Adipose tissue (tissue), 3 donors: ENCODE measurements around the gene TNS1. TPM values are rescaled to one million over a fixed set of nuclear protein-coding genes. Genes with fewer than 3 reads are reported as not detected.

Experiments used
- H3K27ac ChIP-seq: one replicate; pipeline ENCODE4 v1.5.1; 2013; ENCODE audit warnings: low read depth, low read length
- WGBS, 3 donors: extraction: QIAGEN DNeasy Blood & Tissue Kit; methylation state at CpG; one replicate each; pipeline ENCODE4 v1.1.7; 2013; 5-methylcytosine and 5-hydroxymethylcytosine counted together
- polyA plus RNA-seq, 3 donors: library from polyadenylated mRNA; stranded (reverse); fragments of 200-250 nt; gene quantifications; one replicate each; pipeline ENCODE4 v1.2.3, GENCODE V29; 2013
- donor health status: healthy with polysubstance abuse.
- donor health status: Bipolar disorder and iron deficiency.
- donor health status: healthy.

TNS1 gene
- polyA plus RNA-seq, 3 donors, result 39.8 to 245 (median 171) TPM

DNA sequence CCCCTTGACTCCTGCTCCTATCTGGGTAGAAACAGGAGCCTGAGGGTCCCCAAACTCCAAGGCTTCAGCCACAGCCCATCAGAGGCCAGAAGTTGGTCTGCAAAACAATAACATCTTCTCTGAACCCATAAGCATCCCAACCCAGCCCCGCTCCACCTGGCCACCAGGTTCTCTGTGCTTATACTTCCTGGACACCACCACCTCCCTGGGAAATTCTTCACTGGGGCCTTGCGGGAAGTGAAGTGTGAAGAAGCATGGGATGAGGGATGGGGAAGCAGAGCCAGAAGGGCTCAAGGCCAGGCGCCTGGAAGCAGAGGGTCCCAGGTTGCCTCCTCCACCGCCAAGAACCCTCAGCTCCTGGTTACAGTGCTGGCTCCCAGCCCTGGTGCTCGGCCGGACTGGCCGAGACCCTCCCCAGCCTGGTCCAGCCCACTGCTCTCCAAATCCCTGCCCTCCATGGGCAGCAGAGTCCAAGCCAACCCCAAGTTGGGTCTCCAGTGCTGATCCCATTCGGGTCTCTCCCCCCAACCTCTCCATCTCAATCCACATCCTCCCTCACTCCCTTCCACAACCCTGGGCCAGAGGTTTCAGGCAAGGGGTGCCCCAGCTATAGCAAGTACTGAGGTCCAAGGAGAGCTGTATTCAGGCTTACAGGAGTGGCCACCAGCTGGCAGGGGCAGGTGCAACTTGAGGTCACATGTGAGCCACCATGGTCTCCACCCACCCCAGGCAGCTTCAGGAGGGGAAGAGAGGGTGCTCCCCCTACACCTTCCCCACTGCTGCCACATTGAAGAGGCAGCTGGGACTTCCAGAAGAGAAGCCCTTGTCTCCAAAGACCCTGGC is 60.7 kb downstream of the TNS1 start:
- WGBS, 3 donors, result 50 to 58% (median 54%) methylated on average over 8 of the region's 8 CpGs
- peak overlapping the region; percentile 44 for H3K27ac ChIP-seq

DNA sequence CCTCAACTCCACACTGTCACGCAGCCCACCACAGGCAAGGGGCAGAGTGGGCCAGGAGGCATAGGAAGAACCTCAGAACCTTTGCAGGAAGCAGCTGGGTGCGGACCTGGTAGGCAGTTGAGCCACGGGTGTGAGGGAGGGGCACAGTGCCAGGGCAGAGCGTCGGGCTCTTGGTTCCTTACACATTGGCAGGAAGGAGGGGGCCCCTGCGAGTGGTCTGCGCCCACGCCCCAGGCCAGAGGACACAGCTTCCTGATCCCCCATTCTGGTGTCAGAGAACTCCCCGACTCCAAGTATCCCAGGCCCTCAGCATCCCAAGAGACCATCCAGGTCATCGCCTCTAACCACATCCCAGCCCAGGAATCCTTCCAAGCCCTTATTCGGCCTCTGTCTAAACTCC is 61.5 kb downstream of the TNS1 start:
- WGBS, 3 donors, result 21 to 73% (median 23%) methylated on average over 11 of the region's 11 CpGs
- peak overlapping the region; percentile 44 for H3K27ac ChIP-seq

DNA sequence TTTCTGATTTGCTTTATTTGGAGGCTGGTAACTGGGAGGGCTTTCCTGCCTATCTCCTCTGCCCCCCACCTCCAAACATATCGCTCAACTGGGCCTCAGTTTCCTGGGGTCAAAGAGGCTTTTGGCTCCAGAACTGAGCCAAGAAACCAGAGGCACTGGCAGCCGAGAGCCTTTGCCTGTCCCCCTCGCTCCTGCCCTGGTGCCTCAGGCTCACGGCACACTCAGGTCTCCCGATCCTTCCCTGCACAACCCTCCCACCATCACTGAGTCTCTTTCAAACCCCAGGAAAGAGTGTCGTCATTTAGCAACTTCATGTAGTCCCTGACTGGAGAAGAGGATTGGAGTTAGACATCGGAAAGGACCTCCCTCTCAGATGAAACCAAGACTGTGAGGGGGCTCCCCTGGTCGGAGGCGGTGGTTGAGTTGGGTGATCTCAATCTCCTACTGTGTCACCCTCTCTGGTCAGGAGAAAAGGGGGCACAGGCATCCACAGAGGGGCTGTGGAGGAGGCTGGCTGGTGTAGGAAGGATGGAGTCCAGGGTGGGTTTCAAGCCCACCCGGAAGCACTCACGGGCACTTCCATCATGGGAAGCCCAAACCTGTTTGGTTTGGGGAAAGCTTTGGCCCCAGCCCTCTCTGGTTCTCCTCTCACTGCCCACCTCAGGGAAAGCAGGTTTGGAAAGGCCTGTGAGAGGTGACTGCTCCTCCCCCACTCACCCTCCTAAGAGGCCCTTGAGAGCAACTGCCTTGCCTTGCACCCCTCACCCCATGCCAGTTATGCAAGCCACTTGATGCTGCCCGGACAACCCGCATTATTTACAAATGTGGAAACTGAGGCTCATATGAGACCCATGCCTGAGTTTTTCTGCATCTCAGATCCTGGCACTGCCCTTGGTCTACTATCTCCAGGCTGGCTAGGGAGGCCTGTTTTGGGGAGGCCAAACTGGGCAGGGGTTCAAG is 62.3 kb downstream of the TNS1 start:
- no peak overlapping the region for H3K27ac ChIP-seq
- WGBS, 3 donors, result 56 to 79% (median 71%) methylated on average over 13 of the region's 13 CpGs

DNA sequence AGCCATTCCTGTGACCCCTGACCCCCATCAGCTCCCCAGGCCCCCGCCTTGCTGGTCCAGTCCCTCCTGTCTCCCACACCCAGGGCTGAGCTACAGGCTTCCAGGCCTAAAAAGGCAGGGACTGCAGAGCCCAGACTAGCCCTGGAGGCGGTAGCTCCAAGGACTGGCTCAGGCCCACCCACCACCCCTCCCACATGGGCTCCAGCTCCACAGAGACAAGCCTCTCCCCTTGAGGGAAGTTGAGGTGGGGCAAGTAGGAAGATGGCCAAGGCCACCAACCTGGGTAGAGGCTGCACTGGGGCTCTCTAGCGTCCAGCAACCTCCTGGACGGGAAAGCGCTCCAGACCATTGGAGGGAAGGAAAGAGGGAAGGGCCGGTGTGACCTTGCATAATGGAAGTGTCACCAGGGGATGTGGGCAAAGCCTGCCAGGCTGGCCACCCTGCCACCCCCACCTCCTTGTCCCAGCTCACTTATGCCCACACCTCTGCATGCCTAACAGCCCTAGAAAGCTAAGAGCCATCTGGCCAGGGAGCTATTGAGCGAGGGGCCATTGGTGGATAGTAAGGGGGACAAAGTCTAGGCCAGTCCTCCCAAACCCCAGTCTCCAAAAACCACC is 63.1 kb downstream of the TNS1 start:
- WGBS, 3 donors, result 50 to 65% (median 59%) methylated on average over 7 of the region's 7 CpGs
- H3K27ac ChIP-seq, result no peak overlapping the region

DNA sequence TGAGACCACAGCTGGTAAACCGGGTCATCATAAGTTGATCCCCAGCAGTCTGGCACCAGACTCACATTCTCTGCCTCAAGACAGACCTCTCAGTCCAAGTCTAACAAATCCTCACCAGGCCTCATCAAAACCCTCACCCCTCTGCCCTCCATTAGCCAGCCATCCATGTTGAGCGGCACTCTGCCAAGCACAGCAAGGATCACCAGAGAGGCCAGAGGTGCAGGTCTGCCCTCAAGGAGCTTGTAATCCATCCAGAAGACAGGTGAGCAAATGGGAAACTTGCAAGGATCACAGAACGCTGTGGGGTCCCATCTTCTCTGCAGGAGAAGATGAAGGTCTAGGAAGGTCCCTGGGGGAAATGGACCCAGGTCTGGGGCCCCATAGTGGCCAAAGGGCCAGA is 63.6 kb downstream of the TNS1 start:
- 81 to 91% (median 88%) methylated on average over 3 of the region's 3 CpGs for WGBS, 3 donors
- no peak overlapping the region for H3K27ac ChIP-seq

DNA sequence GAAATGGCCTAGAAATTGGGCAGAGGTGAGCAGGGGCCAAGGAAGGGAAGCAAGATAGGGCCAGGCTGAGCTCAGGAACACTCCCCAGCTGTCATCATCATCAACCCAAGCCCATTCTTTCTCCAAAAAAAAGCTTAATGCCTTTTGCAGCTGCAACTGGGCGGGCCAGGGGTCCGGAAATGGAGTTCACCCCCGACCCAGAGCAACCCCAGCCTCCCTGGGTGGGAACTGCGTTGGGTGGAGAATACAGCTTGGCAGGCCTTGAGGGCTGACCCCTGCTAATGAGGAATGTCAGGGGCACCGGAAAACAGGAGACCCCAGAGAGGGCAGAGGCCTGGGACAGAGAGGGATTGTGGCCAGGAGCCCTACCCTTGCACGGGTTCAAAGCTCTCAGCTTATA is 64.8 kb downstream of the TNS1 start:
- no peak overlapping the region for H3K27ac ChIP-seq
- WGBS, 3 donors, result 46 to 69% (median 53%) methylated on average over 6 of the region's 6 CpGs

DNA sequence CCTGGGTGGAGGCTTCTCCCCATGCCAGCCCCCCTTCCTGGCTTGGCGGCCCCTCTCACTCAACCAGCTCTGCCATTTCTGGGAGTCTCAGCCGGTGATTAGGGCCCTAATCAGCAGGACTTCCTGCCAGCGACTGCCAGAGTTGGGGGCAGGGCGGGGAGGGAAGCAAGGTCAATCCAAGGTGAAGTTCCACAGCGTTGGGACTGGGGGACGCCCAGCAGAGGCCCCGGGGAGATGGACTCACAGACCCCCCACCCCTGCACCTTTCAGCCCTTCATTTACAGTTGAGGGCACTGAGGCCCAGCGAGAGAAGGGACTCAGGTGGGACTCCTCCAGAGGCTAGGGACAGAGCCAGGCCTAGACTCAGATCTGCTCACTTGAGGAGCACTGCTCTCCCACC is 65.3 kb downstream of the TNS1 start:
- peak overlapping the region; percentile 41 for H3K27ac ChIP-seq
- 31 to 34% (median 31%) methylated on average over 8 of the region's 8 CpGs for WGBS, 3 donors

DNA sequence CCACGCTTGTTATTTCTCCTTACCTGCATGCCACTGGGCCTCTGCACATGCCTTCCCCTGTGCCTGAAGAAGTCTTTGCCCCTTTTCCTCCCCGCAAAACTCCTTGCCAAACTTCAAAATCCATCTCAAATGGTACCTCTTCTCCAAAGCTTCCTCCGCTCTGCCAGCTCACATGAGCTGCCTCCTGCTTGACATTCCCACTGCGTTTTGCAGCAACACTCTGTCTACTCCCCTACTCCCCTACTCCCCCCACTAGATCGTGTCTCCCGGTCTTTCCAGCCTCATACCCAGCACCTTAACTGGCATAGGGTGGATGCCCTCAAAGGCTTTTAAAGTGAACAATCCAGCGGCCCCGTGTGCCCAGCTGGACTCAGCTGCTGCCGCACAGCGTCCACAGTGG is 65.8 kb downstream of the TNS1 start:
- peak overlapping the region; percentile 41 for H3K27ac ChIP-seq
- WGBS, 3 donors, result 54 to 62% (median 55%) methylated on average over 10 of the region's 10 CpGs

DNA sequence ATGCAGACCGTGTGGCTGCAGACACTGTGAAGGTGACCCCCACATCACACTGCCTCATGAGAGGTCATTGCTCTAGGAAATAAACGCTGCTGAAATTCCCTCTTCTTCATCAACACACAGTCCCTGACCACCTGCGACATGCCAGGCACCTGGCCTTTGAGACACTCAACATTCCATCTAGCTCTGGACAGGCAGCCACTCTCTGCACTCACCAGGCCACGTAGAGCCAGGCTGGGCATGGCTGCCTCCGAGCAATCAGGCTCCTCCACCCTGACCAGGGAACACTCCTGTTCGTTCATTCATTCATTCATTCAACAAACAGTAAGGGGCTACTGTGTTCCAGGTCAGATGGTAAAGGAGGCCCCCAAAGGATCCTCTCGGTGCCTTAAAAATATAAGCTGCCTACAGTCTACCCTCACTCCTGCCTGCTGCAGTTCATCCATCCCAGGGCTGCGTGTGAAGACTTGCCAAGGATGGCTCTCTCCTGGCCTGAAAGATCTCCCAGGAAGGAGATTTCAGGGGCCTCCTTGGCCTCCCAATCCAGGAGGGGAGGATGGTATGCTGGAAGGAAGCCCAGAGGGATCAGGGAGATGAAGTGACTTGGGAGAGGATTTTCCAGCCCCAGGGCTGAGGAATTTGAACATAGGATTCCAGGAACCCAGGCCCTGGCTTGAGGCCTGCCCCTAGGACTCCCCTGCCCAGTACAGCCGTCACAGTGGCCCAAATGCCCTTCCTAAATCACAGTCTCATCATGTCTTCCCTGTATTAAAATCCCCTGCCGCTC is 66.7 kb downstream of the TNS1 start:
- 63 to 72% (median 65%) methylated on average over 10 of the region's 10 CpGs for WGBS, 3 donors
- no peak overlapping the region for H3K27ac ChIP-seq

DNA sequence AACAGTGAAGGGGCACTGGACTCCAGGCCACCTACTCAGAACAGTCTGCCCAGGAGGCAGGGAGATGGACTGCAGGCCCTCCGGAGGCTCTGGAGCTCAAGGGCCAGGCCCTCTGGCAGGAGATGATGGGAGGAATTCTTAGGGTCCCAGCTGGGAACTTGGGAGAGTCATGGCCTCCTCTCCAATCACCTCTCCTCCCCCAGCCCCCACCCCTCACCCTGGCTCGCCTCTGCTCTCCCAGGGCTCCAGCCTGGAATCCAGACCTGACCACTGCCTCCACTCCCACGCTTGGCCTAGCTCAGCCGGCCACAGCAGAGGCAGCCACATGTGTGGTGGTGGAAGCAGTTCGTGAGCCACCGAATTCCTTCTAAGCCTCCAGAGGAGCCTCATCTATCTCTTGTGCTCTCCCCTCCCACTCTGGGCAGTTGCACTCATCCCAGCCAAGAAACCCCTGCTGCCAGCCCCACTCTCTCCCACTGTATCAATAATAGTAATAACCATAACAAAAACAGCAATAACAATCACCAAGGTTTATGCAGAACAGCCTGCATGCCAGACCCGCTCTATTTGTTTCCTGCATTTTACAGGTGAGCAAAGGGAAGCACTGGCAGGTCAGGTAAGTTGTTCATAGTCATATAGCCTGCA is 67.4 kb downstream of the TNS1 start:
- 39 to 56% (median 52%) methylated on average over 6 to 7 of the region's 7 CpGs for WGBS, 3 donors
- peak overlapping the region; percentile 31 for H3K27ac ChIP-seq

DNA sequence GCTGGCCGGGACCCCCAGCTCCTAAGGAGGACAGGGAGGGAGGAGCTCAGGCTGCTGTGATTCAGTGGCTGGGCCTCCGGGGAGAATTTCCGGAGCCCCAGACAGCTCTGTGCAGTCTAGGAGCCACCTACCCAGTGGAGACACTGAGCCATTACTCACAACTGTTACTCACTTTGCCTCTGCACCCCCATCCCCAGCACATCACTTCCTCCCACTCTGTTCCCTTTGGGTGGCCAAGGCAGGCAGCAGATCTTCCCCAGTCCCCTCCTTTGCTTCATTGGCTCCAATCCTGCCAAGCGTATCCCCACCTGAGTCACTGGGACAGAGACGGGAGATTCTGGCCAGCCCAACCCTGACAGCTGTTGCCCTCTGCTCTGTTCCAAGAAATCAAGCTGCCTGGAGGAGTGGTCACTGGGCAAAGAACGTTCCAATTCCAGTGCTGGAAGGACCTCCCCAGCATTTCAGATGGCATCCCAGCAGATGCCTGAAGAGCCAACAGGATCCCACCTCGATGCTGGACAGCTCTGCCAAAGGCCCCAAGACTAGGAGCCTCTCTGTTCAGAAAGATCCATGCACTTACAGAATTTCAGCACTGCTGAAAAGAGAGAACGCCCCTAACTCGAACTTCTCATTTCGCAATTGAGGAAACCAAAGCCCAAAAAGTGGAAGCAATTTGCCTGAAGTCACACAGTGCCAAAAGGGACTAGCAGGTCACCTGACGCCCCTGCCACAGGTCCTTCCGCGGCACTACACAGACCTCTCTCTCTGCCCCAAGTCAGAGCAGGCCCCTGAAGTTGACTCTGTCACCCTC is 68.3 kb downstream of the TNS1 start:
- 8 to 33% (median 15%) methylated on average over 13 of the region's 13 CpGs for WGBS, 3 donors
- H3K27ac ChIP-seq, result peak overlapping the region; percentile 48

DNA sequence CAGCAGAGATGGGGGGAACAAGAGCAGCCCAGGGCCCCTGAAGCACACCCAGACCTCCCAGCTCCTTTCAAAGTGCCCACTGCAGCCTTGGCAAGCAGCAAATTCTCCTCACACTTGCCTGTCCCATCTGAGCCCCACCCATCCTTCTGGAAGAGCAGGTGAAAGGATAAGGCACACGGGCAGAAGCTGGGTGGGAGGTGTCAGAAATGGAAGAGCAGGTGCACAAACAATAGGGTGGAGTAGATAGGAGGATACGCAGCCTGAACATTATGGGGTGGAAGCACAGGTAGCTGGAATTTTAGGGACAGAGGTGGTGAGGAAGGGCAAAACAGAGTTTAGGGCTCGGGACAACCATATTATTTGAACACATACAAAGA is 69.2 kb downstream of the TNS1 start:
- peak overlapping the region; percentile 48 for H3K27ac ChIP-seq
- 50 to 74% (median 60%) methylated on average over 3 of the region's 3 CpGs for WGBS, 3 donors

DNA sequence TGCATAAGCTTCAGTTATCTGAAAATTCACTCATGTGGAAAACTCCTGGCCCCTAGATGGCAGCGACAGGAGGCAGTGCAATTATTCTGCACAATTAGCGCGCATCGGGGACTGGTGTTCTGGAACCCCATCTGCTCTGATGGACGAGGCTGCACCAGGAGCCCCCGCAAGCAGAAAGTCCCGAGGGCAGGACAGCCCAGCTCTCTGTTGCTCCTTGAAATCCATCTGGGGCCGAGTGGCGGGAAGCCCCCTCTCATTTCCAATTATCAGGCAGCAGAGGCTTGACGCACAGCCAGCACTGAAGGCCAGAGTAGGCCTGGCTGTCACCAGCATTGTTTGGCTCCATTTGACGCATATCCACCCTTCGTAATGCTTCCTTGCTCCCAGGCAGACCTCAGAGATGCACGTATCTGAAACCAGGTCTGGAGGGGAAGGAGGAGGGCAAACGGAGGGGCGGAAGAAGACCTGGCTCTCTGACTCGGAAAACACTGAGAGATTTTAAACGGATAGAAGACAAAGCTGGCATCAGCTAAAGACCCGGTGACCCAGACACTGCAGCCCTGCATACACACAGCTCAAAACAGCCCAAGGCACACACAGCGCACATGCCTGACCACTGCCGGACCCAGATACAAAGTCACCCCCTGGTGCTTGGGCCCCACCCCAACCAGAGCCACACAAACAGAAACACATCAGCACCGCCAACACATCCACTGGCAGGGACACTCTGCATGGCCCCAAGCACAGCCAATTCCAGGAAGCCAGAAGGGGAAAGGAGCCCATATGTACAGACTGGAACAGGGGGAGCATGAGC is 69.8 kb downstream of the TNS1 start:
- 48 to 67% (median 64%) methylated on average over 21 of the region's 21 CpGs for whole genome bisulfite sequencing, 3 donors
- H3K27ac ChIP-seq, result no peak overlapping the region

DNA sequence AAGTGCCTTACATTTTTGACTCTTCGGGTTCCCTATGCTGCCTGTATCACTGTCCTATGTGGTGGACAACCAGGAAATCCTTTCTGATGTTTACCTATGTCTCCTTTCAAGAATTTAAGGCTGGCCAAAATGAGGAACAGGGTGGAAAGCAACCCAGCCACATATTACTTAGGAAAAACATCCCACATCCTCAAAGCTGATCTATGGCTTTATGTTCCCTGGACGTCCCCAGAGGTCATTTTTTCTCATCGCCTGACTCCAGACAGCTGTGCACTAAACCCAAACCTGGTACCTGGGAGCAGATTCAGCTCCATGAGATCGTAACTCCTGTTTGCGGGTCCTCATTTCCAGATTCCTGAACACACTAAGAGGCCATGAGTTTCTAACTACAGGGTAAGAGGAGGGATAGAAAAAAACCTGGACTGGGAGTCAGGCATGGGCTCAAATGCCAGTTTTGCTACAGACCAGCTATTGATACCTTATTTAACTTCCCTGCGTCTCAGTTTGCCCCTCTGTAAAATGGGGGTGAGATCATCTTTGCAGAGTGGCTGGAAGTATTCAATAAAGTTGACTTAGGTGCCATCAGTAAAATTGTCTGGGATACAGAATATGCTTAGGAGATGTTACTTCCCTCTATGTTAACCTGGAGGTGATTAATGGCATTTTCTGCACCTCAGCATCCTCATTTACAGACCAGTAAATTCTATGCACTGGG is 70.8 kb downstream of the TNS1 start:
- WGBS, 3 donors, result 77 to 86% (median 80%) methylated on average over 6 of the region's 6 CpGs
- H3K27ac ChIP-seq, result no peak overlapping the region

DNA sequence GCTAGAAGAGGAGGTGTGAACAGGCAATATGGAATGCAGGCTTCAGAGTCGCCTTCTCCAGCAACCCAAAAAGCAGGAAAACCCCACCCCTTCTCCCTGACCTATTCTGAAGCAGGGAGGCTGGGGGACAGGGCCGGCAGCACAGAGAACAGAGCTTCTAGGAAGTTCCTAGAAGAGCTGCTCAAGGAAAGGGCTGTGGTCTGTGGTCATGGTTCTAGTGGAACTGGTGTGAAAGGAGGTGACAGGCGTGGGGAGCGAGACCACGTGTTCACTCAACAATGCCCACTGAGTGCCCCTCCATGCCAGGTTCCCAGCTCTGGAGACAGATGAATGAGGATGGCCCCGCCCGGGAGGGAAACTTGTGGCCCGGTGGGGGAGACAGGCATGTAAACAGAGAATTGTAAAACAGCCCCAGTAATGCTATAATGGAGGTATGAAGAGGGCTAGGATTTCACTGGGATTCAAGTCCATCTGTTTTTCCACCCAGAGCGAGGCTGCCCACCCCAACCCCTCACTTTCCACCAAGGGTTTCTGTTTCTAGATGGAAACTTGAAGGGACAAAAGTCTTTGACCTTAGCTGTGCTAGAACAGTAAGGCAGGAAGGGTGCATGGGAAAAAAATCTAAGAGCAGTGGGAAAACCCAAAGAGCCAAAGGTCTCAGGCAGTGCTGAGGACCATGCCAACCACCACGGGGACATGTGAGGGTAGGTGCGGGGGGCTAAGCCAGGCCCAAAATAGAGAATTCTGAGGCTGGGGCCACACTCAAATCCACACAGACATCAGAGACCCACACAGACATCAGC is 71.8 kb downstream of the TNS1 start:
- no peak overlapping the region for H3K27ac ChIP-seq
- WGBS, 3 donors, result 47 to 74% (median 50%) methylated on average over 11 of the region's 11 CpGs
